ENCODE measurements around the gene COL6A5.

The COL6A5 gene

GRCh38 chr3:130345487-130346079, at the start of gene COL6A5:
Gene COL6A5 (plus strand): TSS chr3:130345672. CDS start chr3:130373639, 27,967 bp downstream.
- TF ChIP-seq, protein P1, sequence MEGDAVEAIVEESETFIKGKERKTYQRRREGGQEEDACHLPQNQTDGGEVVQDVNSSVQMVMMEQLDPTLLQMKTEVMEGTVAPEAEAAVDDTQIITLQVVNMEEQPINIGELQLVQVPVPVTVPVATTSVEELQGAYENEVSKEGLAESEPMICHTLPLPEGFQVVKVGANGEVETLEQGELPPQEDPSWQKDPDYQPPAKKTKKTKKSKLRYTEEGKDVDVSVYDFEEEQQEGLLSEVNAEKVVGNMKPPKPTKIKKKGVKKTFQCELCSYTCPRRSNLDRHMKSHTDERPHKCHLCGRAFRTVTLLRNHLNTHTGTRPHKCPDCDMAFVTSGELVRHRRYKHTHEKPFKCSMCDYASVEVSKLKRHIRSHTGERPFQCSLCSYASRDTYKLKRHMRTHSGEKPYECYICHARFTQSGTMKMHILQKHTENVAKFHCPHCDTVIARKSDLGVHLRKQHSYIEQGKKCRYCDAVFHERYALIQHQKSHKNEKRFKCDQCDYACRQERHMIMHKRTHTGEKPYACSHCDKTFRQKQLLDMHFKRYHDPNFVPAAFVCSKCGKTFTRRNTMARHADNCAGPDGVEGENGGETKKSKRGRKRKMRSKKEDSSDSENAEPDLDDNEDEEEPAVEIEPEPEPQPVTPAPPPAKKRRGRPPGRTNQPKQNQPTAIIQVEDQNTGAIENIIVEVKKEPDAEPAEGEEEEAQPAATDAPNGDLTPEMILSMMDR (IDR thresholded peaks at IDR 0.05; ENCODE audit: low read depth, low read length) = no peak
- DNase-seq (ENCODE audit: low read depth in 2 of 2) = peak in 1 of 2 donors; percentile 4
- H3K4me3 ChIP-seq (replicated peaks in 1 of 2; ENCODE audit: low read depth in 2 of 2, low read length in 2 of 2) = no peak within 1 kb of the TSS

DNA sequence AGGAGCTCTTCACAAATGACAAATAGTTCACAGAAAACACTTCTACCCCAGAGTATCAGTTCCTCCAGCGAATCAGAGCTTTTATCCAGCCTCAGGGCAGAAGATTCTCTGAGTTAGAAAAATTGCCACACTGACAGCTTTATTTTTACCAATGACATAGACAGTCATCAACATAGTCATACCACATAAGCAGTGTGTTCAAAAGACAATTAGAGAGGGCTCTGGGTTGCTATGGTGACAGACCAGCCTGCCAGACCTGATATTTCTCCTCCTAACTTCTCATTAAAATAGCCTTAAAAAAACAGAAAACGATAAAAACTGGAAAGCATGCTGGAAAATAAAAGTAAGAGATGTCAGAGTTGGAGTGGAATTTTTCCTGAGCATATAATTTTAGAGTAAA, 45.9 kb upstream of the COL6A5 start:
- TF ChIP-seq, protein P1 (IDR thresholded peaks at IDR 0.05; ENCODE audit: low read depth, low read length) = no peak
- DNase-seq (ENCODE audit: low read depth in 2 of 2) = no peak
- H3K4me3 ChIP-seq (replicated peaks in 1 of 2; ENCODE audit: low read depth in 2 of 2, low read length in 2 of 2) = no peak overlapping the region

GRCh38 chr3:130300888-130301287, 44.6 kb upstream of the COL6A5 start:
- no peak overlapping the region for H3K4me3 ChIP-seq (replicated peaks in 1 of 2; ENCODE audit: low read depth in 2 of 2, low read length in 2 of 2)
- TF ChIP-seq, protein P1 (IDR thresholded peaks at IDR 0.05; ENCODE audit: low read depth, low read length) = no peak
- no peak for DNase-seq (ENCODE audit: low read depth in 2 of 2)

GRCh38 chr3:130310109-130310508, 35.4 kb upstream of the COL6A5 start:
- no peak overlapping the region for H3K4me3 ChIP-seq (replicated peaks in 1 of 2; ENCODE audit: low read depth in 2 of 2, low read length in 2 of 2)
- TF ChIP-seq, protein P1 (IDR thresholded peaks at IDR 0.05; ENCODE audit: low read depth, low read length) = no peak
- no peak for DNase-seq (ENCODE audit: low read depth in 2 of 2)

DNA sequence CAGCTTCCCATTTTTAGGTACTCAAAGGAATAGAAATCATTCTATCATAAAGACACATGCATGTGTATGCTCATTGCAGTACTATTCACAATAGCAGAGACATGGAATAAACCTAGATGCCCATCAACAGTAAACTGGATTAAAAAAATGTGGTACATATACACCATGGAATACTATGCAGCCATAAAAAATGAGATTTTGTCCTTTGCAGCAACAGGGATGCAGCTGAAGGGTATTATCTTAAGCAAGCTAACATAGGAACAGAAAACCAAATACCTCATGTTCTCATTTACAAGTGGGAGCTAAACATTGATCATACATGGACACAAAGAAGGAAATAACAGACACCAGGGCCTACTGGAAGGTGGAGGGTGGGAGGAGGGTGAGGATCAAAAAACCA, 33.1 kb upstream of the COL6A5 start:
- DNase-seq (ENCODE audit: low read depth in 2 of 2) = no peak
- TF ChIP-seq, protein P1 (IDR thresholded peaks at IDR 0.05; ENCODE audit: low read depth, low read length) = no peak
- no peak overlapping the region for H3K4me3 ChIP-seq (replicated peaks in 1 of 2; ENCODE audit: low read depth in 2 of 2, low read length in 2 of 2)

GRCh38 chr3:130316169-130316568, 29.3 kb upstream of the COL6A5 start:
- no peak overlapping the region for H3K4me3 ChIP-seq (replicated peaks in 1 of 2; ENCODE audit: low read depth in 2 of 2, low read length in 2 of 2)
- TF ChIP-seq, protein P1 (IDR thresholded peaks at IDR 0.05; ENCODE audit: low read depth, low read length) = no peak
- peak; percentile 8 to 53 for DNase-seq (ENCODE audit: low read depth in 2 of 2)

GRCh38 chr3:130323503-130323902, 22.0 kb upstream of the COL6A5 start:
- no peak for DNase-seq (ENCODE audit: low read depth in 2 of 2)
- TF ChIP-seq, protein P1 (IDR thresholded peaks at IDR 0.05; ENCODE audit: low read depth, low read length) = no peak
- H3K4me3 ChIP-seq (replicated peaks in 1 of 2; ENCODE audit: low read depth in 2 of 2, low read length in 2 of 2) = no peak overlapping the region

All from cardiac fibroblast (primary cell).